Measurements from ENCODE around the gene MYT1.

GRCh38 chr20:64246616-64247306 is 82.5 kb downstream of the MYT1 start:
- TF ChIP-seq CTCF (IDR thresholded peaks at IDR 0.05; ENCODE audit: control extremely low read depth in 1 of 3, insufficient read depth in 1 of 3, low read depth in 1 of 3, low read length in 3 of 3) (no peak), SRF (IDR thresholded peaks at IDR 0.05; ENCODE audit: low read depth, low read length) (no peak), POLR2A (IDR thresholded peaks at IDR 0.05; ENCODE audit: control extremely low read depth in 1 of 2, low read depth in 2 of 2, low read length in 2 of 2) (no peak), SIX5 (IDR thresholded peaks at IDR 0.05; ENCODE audit: low read depth, low read length) (no peak), CEBPB (IDR thresholded peaks at IDR 0.05; ENCODE audit: low read depth, low read length) (no peak), MAFK (IDR thresholded peaks at IDR 0.05; ENCODE audit: low read depth, low read length) (no peak), POLR2AphosphoS5 (IDR thresholded peaks at IDR 0.05; ENCODE audit: low read depth, low read length) (no peak), CHD2 (IDR thresholded peaks at IDR 0.05; ENCODE audit: low read length) (no peak), SP4 (IDR thresholded peaks at IDR 0.05; ENCODE audit: low read length) (no peak), CBX8 (IDR thresholded peaks at IDR 0.05; ENCODE audit: borderline replicate concordance, low read depth, low read length) (no peak), MAX (IDR thresholded peaks at IDR 0.05) (no peak), ATF3 (IDR thresholded peaks at IDR 0.05; ENCODE audit: insufficient read depth, low read depth, low read length) (no peak)

Measured in H1 (cell line).